OCI-LY1 (cell line): ENCODE data around the gene RAB9B.

ENCODE experiments used
- CTCF ChIP-seq: fragments of 200-600 bp; sonication (generic), shearing (Covaris generic); IDR thresholded peaks from 2 replicates; pipeline ENCODE4 v1.5.1; 2017; ENCODE audit warnings: mild to moderate bottlenecking, antibody characterized with exemption, low read length, moderate library complexity, mixed read lengths
- EZH2 ChIP-seq: fragments of 200-600 bp; sonication (generic), shearing (Covaris generic); IDR thresholded peaks from 2 replicates; pipeline ENCODE4 v1.8.0; 2017; ENCODE audit warnings: borderline replicate concordance, mixed run types, mild to moderate bottlenecking, antibody characterized with exemption, low read length, moderate library complexity, mixed read lengths

GRCh38 chrX:103783196-103783595 lies 48.9 kb downstream of the RAB9B start:
- no peak for TF ChIP-seq CTCF
- no peak for TF ChIP-seq EZH2
